Myocyte (in vitro differentiated cells): ENCODE results near the gene TTBK1. TPM values are rescaled to one million over a fixed set of nuclear protein-coding genes. Genes with fewer than 3 reads are reported as not detected.

Experiments
- DNase-seq: peaks from one replicate; pipeline ENCODE4 v3.0.0-alpha.2; 2012; ENCODE audit warnings: low read depth
- total RNA-seq: library from RNA; depleted of rRNA; stranded (reverse); fragments of >200 nt; gene quantifications from 2 replicates; pipeline ENCODE4 v1.2.3, GENCODE V29; 2014

TTBK1 gene
- total RNA-seq, 1 donor from 2014 or later, result not detected

GRCh38 chr6:43222418-43223059 is 20.7 kb upstream of the TTBK1 start:
- no peak for DNase-seq

- no peak for DNase-seq
Measured at GRCh38 chr6:43223175-43223574, 20.1 kb upstream of the TTBK1 start.

DNA sequence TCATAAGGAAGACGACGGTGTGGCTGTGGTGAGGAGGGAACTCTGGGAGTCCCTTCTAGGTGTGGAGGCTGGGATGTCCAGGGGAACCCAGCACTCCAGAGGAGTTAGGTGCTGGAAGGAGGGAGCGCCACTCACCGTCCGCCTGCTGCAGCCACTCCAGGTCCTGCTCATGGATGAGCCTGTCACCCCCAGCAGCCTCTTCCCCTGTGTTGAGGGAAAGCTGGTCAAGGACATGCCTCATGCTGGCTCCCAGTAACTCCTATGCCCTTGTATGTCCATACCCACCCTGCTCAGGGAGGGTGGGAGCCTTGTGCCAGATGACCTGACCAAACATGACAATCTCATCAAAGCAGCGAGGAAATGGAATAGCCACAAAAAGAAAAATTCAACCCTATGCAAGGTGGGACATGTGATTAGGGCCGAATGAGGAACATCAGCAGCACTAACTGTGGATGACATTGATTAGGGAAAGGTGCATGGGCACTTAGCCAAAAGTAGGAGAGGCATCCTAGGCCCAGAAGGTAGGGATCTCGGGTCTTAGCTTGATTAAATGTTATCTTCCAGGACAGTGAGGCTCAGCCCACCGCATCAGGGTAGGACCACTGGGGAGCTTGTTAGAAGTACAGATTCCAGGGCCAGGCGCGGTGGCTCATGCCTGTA is 17.0 kb upstream of the TTBK1 start:
- no peak for DNase-seq

DNA sequence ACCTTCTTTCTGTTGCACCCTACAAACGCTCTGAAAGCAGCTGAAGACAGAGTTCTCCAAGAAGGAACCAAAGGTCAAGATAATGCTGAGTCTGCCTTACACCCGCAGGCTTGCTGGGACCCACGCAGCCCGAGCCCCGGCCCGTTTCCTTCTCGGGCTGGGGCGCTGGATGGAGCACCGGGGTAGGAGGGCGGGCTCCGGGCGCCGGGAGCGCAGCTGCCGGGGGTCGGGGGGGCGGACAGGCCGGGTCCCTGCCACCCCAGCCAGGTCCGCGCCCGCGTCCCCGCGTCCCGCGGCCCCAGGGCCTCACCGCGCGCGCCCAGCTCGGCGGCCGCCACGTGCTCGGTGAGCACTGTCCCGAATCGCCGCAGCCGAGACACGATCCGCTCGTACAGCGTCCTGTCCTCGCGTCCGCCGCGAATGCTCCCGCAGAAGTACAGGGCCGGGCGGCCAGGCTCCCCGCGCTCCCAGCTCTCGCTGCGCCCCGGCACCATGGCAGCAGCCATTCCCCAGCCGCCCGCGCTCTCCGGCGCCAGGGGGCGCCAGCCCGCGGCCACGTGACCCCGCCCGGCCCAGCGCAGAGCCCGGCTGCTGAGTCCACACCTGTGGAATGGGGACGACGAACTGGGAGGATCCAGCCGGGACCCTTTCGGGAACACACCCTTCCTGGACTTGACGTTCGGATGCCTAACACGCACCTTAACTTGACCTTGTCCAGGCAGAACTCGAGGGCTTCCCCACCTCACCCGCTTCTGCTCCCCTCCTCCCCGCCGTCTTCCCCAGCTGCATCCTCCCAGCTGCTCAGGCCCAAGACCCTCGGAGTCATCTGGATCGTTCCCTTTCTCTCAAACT is 14.1 kb upstream of the TTBK1 start, which contains the start of gene DNPH1:
TSS of gene DNPH1 (minus strand) at position 531 of the 852 bp plus-strand sequence. CDS start at position 506, 25 bp downstream.
- DNase-seq, result peak; percentile 80

- peak; percentile 5 for DNase-seq
Measured at GRCh38 chr6:43229803-43230620, 13.3 kb upstream of the TTBK1 start.

DNA sequence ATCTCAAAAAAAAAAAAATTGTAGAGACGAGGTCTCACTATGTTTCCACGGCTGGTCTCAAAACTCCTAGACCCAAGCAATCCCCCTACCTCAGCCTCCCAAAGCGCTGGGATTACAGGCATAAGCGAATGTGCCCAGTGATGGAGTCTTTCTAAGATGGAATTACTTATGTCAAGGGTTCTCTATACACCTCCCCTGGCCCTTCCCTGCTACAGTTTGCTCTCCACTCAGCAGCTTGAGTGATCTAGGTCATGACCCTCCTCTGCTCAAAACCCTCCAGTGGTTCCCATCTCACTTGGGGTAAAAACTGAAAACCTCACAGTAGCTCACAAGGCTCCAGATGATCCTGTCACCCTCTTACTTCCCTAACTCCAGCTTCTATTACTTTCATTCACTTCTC is 12.2 kb upstream of the TTBK1 start:
- DNase-seq, result no peak

- DNase-seq, result no peak
Measured at GRCh38 chr6:43231735-43232450, 11.4 kb upstream of the TTBK1 start.

DNA sequence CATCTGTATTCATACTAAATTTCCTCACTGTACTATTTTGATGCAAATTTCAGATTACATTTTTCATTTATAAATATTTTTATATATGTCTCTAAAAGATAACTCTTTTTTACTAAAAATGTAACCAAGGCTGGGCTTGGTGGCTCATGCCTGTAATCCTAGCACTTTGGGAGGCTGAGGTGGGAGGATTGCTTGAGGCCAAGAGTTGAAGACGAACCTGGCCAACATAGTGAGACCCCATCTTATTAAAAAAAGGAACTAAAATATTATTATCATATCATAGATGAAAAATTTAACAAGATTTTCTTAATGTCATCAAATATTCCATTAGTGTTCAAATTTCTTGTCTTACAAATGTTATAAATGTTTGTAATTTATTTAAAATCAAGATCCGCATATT is 7.4 kb upstream of the TTBK1 start:
- no peak for DNase-seq

DNA sequence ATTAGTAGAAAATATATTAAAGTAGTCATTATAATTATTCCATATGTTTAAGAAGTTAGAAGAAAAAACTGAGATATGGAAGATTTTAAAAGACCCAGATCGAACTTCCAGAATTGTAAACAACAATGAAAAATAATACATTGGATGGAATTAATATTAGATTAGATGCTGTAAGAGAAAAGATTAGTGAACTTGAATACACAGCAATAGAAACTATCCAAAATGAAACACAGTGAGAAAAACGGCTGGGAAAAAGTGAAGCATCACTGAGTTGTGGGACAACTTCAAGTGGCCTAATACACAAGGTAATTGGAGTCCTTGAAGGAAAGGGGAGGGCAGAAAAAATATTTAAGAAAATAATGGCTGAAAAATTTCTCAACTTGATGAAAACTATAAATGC is 4.2 kb upstream of the TTBK1 start:
- DNase-seq, result no peak

DNA sequence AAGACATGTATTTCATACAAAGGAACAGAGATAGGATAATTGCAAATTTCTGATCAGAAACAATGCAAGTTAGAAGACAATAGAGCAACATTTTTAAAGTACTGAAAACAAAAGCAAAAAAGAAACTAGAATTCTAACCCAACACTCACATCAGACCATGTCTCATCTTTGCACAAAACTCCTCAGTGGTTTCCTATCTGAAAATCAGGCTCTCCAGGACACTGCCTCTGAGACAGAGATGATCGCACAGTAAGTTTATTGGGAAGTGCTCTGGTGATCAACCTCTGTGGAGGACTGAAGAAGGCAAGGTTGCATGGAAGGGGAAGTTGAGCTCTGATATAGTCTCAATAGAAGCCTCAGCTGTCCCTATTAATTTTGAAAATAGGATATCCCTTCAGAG is 2.3 kb upstream of the TTBK1 start:
- DNase-seq, result no peak

- no peak for DNase-seq
Measured at GRCh38 chr6:43241446-43241845, 1.8 kb upstream of the TTBK1 start.

DNA sequence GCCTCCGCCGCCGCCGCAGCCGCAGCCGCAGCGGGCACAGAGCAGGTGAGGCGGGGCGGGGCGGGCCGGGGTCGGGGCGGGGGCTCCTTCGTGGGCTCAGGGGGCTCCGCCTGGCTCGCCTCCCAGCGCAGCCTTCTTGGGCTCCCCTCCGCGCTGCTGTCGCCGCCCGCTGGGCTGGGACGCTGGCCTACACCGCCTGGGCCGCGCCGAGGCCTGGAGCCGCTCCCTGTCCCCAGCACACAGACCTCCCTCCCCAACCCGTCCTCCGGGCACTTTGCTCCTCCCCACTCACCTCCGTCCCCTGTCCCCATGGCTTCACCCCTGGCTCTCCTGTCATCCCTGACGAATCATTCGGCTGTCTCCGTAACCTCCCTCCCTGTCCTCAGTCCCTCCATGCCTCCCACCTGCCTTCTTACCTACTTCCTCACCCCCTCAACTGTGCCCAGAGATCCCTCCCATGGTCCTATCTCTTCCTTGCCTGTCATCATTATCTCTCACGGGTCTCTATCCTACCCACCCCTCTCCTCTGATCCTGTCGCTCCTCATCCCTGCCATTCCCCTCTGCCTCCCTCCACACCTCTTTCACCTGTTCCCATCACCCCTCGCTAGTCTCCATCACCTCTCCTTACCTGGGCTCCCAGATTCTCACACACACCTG is 512 bp downstream of the TTBK1 start:
- no peak for DNase-seq

DNA sequence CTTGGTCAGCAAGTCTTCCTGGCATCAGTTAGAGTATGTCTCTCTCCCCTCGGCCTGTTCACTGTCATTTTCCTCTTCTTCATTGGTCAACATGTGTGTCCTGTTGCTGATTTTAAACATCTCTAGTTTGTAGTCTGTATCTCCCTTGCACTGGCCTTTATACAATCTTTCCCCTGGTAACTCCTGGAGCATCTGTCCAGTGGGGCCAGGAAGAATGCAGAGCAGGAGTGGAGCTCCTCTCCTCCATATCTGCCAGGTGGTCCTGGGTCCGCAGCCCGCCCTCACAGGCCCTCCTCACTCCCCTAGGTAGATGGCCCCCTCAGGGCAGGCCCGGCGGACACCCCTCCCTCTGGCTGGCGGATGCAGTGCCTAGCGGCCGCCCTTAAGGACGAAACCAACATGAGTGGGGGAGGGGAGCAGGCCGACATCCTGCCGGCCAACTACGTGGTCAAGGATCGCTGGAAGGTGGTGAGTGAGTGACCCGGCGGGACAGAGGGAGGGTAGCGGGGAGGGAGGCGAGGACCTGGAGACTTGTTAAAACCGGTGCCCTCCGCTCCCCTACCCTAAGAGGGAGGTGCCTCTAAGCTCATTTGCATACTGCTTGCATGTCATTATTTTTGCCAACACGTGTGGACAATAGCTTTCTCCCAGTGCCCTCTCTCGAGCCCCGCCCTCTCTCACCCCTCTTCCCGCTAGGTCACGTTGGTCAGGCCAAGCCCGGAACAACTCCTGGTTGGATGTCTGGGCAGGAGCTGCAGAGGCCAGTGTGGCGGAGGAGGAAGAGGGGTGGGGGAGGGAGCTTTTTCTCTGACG is 3.2 kb downstream of the TTBK1 start:
- DNase-seq, result no peak

GRCh38 chr6:43247114-43247999 is 4.1 kb downstream of the TTBK1 start:
- DNase-seq, result peak; percentile 57

GRCh38 chr6:43248101-43248500 is 4.8 kb downstream of the TTBK1 start:
- DNase-seq, result no peak

DNA sequence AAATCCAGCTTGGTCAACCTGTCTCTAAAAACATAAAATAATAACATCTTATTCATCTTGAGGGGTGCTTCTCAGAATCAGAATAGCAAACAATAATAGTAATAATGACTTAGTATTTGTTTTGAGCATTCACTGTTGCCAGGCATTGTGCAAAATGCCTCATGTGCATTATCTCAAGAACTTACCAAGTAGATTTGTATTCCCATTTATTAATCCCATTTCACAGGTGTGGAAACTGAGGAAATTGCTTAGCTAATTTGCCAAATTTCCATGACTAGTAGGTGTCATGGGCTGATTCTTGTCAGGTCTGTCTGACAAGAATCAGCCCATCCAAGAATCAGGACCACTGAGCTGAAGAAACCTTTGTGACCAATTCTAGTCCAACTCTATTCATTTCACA is 5.5 kb downstream of the TTBK1 start:
- no peak for DNase-seq

- DNase-seq, result no peak
Measured at GRCh38 chr6:43250992-43251373, 7.7 kb downstream of the TTBK1 start.

DNA sequence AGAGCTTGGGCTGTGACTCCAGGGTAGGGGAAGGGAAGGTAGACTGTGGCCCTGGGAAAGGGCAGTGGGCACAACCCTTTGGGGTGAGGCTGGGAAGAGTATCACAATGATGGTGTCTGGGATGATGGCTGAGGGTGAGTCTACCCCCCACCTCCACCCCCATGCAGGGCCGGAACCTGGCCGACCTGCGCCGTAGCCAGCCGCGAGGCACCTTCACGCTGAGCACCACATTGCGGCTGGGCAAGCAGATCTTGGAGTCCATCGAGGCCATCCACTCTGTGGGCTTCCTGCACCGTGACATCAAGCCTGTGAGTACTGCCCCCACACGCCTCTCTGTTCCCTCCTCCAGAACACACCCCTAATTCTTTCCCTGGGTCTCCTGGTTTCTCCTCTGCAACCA is 10.1 kb downstream of the TTBK1 start:
- DNase-seq, result no peak
